Liver (tissue), 9 donors: ENCODE measurements around the gene MUSK. TPM values are rescaled to one million over a fixed set of nuclear protein-coding genes. Genes with fewer than 3 reads are reported as not detected.

Experiments used
- DNase-seq: peaks from one replicate; pipeline ENCODE4 v3.0.0-alpha.2; 2017; ENCODE audit warnings: low spot score
- H3K27ac ChIP-seq, 2 donors: one replicate each; pipeline ENCODE4 v1.7.0; 2013; ENCODE audit warnings: inconsistent platforms in 2 of 2, low read length in 2 of 2, control low read depth in 1 of 2, low read depth in 1 of 2, mild to moderate bottlenecking in 1 of 2
- H3K27me3 ChIP-seq, 4 donors: one replicate each; pipeline versions ENCODE4 v1.6.1 to v1.7.0; 2013; ENCODE audit warnings: low read length in 3 of 4, inconsistent platforms in 1 of 4, mild to moderate bottlenecking in 1 of 4, moderate library complexity in 1 of 4; ENCODE audit not compliant: control insufficient read depth in 4 of 4, insufficient read depth in 4 of 4
- H3K36me3 ChIP-seq, 4 donors: one replicate each; pipeline versions ENCODE4 v1.6.1 to v1.7.0; 2013; ENCODE audit warnings: low read length in 3 of 4, mild to moderate bottlenecking in 3 of 4, low read depth in 1 of 4, moderate library complexity in 1 of 4; ENCODE audit not compliant: control insufficient read depth in 4 of 4, insufficient read depth in 3 of 4
- H3K4me1 ChIP-seq, 4 donors: one replicate each; pipeline versions ENCODE4 v1.6.1 to v1.7.0; 2013; ENCODE audit warnings: low read length in 3 of 4, mild to moderate bottlenecking in 3 of 4, moderate library complexity in 1 of 4; ENCODE audit not compliant: control insufficient read depth in 4 of 4, insufficient read depth in 4 of 4
- H3K4me3 ChIP-seq, 3 donors: one replicate each; pipeline versions ENCODE4 v1.6.1 to v1.7.0; 2013; ENCODE audit warnings: low read length in 3 of 3, control low read depth in 1 of 3, low read depth in 1 of 3, mild to moderate bottlenecking in 1 of 3
- H3K9ac ChIP-seq, 2 donors: one replicate each; pipeline ENCODE4 v1.7.0; 2013; ENCODE audit warnings: low read length in 2 of 2, mild to moderate bottlenecking in 2 of 2, moderate library complexity in 2 of 2, control low read depth in 1 of 2, low read depth in 1 of 2
- H3K9me3 ChIP-seq, 4 donors: one replicate each; pipeline versions ENCODE4 v1.6.1 to v1.7.0; 2013; ENCODE audit warnings: low read length in 3 of 4; ENCODE audit not compliant: control insufficient read depth in 4 of 4
- FOXA1 ChIP-seq: IDR thresholded peaks from 2 replicates; pipeline ENCODE4 v1.6.1; 2016; ENCODE audit warnings: antibody characterized with exemption
- FOXA2 ChIP-seq: IDR thresholded peaks from 2 replicates; pipeline ENCODE4 v1.6.1; 2016; ENCODE audit warnings: antibody characterized with exemption
- GABPA ChIP-seq, 2 donors: IDR thresholded peaks in 1 of 2; conservative IDR thresholded peaks in 1 of 2; 2 replicates each; pipeline ENCODE4 v1.6.1; 2016; ENCODE audit warnings: antibody characterized with exemption in 2 of 2, mild to moderate bottlenecking in 1 of 2, moderate library complexity in 1 of 2
- HNF4A ChIP-seq, 2 donors: conservative IDR thresholded peaks; 2 replicates each; pipeline ENCODE4 v1.6.1; 2016; ENCODE audit warnings: antibody characterized with exemption in 2 of 2, mild to moderate bottlenecking in 2 of 2
- HNF4G ChIP-seq: IDR thresholded peaks from 2 replicates; pipeline ENCODE4 v1.6.1; 2016; ENCODE audit warnings: antibody characterized with exemption
- JUND ChIP-seq, 2 donors: IDR thresholded peaks; 2 replicates each; pipeline ENCODE4 v1.6.1; 2016; ENCODE audit warnings: antibody characterized with exemption in 2 of 2
- NR2F2 ChIP-seq: IDR thresholded peaks from 2 replicates; pipeline ENCODE4 v1.6.1; 2016; ENCODE audit warnings: antibody characterized with exemption
- RAD21 ChIP-seq, 2 donors: IDR thresholded peaks; 2 replicates each; pipeline ENCODE4 v1.6.1; 2016; ENCODE audit warnings: antibody characterized with exemption in 2 of 2, mild to moderate bottlenecking in 2 of 2
- RXRA ChIP-seq, 2 donors: IDR thresholded peaks; 2 replicates each; pipeline ENCODE4 v1.6.1; 2017 to 2018; ENCODE audit warnings: antibody characterized with exemption in 2 of 2, mild to moderate bottlenecking in 1 of 2
- SP1 ChIP-seq: IDR thresholded peaks from 2 replicates; pipeline ENCODE4 v1.6.1; 2018; ENCODE audit warnings: antibody characterized with exemption, mild to moderate bottlenecking
- YY1 ChIP-seq: IDR thresholded peaks from 2 replicates; pipeline ENCODE4 v1.6.1; 2016; ENCODE audit warnings: antibody characterized with exemption, mild to moderate bottlenecking
- WGBS: extraction: QIAGEN DNeasy Blood & Tissue Kit; methylation state at CpG from one replicate; pipeline ENCODE4 v1.1.7; 2013; 5-methylcytosine and 5-hydroxymethylcytosine counted together
- polyA plus RNA-seq, 2 donors: library from polyadenylated mRNA; stranded (reverse) in 1 of 2; unstranded in 1 of 2; fragments of 200-250 nt in 1 of 2; fragments of >200 nt in 1 of 2; fragmentation: Nextera tagmentation in 1 of 2; extraction: Ambion mirVana in 1 of 2; gene quantifications; one replicate each; pipeline versions ENCODE4 v1.2.1 to v1.2.3, GENCODE V29; 2013 to 2015
- total RNA-seq, 2 donors: library from RNA; depleted of rRNA; stranded (reverse); fragments of >200 nt; gene quantifications; one replicate each; pipeline ENCODE4 v1.2.3, GENCODE V29; 2014
- TF ChIP-seq, protein P1 (sequence below): IDR thresholded peaks from 2 replicates; pipeline ENCODE4 v1.6.1; 2016; ENCODE audit warnings: antibody characterized with exemption
- TF ChIP-seq, protein P2 (sequence below): IDR thresholded peaks from 2 replicates; pipeline ENCODE4 v1.6.1; 2016; ENCODE audit warnings: antibody characterized with exemption
- TF ChIP-seq, protein P3 (sequence below): IDR thresholded peaks from 2 replicates; pipeline ENCODE4 v1.6.1; 2016; ENCODE audit warnings: antibody characterized with exemption, mild to moderate bottlenecking
- TF ChIP-seq, protein P4 (sequence below): IDR thresholded peaks from 2 replicates; pipeline ENCODE4 v1.6.1; 2016; ENCODE audit warnings: antibody characterized with exemption
- donor health status: healthy.
- donor health status: healthy.
- donor health status: healthy.
- donor health status: healthy.
- donor health status: healthy.

The MUSK gene
- total and polyA plus RNA-seq, 4 donors: 0.05 to 0.17 (median 0.10) TPM; not detected in 1

DNA sequence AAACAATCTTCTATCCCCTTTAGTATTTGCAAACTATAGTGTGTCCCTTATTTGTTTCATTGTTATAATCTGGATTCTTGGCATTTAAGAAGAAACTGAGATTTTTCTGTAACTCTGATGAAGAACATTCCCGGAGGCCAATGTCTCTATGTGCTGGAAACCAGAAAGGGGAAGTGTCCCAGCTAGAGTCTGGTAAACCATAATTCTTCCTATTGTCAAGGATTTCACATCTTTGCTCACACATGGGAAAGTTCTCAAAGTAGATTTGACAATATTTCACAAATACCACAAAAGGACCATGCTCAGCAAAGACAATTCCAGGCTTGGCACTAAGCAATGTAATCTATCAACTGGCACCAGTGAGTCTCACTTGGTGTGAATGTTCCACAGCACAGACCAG is 146.8 kb downstream of the MUSK start:
- Histone ChIP-seq H3K9ac (no peak overlapping the region), H3K9me3 (no peaks in the 10 kb centered on the region), H3K27me3 (no peaks in the 10 kb centered on the region), H3K4me3 (no peak overlapping the region), H3K27ac (no peak overlapping the region), H3K36me3 (no peaks in the 10 kb centered on the region), H3K4me1 (no peaks in the 10 kb centered on the region)
- no peak for DNase-seq
- no peak for TF ChIP-seq YY1
- TF ChIP-seq, protein P1, sequence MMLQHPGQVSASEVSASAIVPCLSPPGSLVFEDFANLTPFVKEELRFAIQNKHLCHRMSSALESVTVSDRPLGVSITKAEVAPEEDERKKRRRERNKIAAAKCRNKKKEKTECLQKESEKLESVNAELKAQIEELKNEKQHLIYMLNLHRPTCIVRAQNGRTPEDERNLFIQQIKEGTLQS: no peak
- no peak for TF ChIP-seq GABPA (IDR thresholded peaks at IDR 0.05 in 1 of 2, conservative IDR thresholded peaks at IDR 0.05 in 1 of 2)
- TF ChIP-seq RXRA (IDR thresholded peaks at IDR 0.05): no peak
- TF ChIP-seq NR2F2: no peak
- TF ChIP-seq, protein P2, sequence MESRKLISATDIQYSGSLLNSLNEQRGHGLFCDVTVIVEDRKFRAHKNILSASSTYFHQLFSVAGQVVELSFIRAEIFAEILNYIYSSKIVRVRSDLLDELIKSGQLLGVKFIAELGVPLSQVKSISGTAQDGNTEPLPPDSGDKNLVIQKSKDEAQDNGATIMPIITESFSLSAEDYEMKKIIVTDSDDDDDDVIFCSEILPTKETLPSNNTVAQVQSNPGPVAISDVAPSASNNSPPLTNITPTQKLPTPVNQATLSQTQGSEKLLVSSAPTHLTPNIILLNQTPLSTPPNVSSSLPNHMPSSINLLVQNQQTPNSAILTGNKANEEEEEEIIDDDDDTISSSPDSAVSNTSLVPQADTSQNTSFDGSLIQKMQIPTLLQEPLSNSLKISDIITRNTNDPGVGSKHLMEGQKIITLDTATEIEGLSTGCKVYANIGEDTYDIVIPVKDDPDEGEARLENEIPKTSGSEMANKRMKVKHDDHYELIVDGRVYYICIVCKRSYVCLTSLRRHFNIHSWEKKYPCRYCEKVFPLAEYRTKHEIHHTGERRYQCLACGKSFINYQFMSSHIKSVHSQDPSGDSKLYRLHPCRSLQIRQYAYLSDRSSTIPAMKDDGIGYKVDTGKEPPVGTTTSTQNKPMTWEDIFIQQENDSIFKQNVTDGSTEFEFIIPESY: no peak
- no peak for TF ChIP-seq RAD21 (IDR thresholded peaks at IDR 0.05)
- TF ChIP-seq, protein P3, sequence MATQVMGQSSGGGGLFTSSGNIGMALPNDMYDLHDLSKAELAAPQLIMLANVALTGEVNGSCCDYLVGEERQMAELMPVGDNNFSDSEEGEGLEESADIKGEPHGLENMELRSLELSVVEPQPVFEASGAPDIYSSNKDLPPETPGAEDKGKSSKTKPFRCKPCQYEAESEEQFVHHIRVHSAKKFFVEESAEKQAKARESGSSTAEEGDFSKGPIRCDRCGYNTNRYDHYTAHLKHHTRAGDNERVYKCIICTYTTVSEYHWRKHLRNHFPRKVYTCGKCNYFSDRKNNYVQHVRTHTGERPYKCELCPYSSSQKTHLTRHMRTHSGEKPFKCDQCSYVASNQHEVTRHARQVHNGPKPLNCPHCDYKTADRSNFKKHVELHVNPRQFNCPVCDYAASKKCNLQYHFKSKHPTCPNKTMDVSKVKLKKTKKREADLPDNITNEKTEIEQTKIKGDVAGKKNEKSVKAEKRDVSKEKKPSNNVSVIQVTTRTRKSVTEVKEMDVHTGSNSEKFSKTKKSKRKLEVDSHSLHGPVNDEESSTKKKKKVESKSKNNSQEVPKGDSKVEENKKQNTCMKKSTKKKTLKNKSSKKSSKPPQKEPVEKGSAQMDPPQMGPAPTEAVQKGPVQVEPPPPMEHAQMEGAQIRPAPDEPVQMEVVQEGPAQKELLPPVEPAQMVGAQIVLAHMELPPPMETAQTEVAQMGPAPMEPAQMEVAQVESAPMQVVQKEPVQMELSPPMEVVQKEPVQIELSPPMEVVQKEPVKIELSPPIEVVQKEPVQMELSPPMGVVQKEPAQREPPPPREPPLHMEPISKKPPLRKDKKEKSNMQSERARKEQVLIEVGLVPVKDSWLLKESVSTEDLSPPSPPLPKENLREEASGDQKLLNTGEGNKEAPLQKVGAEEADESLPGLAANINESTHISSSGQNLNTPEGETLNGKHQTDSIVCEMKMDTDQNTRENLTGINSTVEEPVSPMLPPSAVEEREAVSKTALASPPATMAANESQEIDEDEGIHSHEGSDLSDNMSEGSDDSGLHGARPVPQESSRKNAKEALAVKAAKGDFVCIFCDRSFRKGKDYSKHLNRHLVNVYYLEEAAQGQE: no peak
- TF ChIP-seq JUND (IDR thresholded peaks at IDR 0.05): no peak
- TF ChIP-seq HNF4A (conservative IDR thresholded peaks at IDR 0.05): no peak
- TF ChIP-seq FOXA2: no peak
- no peak for TF ChIP-seq HNF4G
- no peak for TF ChIP-seq FOXA1
- TF ChIP-seq, protein P4, sequence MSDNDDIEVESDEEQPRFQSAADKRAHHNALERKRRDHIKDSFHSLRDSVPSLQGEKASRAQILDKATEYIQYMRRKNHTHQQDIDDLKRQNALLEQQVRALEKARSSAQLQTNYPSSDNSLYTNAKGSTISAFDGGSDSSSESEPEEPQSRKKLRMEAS: no peak
- no peak for TF ChIP-seq SP1
- 70% methylated on average over 1 of the region's 1 CpG for WGBS

DNA sequence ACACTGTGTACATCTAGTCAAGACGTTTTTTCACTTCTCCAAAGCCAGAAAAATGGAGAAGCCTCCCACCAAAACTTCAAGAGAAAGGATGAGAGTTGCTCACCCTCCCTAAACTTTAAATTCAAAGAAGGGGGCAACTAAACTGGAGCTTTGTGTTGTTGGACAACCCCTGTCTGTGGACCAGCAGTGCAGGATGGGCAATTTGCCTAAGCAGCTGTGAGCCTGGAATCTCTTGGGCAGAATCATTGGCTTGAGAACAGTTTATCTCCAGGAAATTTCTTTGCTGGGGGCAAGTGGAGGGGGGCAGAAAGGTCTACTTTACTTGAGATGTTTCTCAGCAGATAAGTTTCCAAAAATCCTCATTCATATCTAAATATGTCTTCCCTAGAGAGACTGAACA is 151.8 kb downstream of the MUSK start:
- no peaks in the 10 kb centered on the region for H3K27me3 ChIP-seq
- WGBS: 19% methylated on average over 1 of the region's 1 CpG
- H3K36me3 ChIP-seq: no peaks in the 10 kb centered on the region
- H3K4me3 ChIP-seq: no peak overlapping the region
- TF ChIP-seq, protein P1: no peak
- TF ChIP-seq, protein P4: no peak
- TF ChIP-seq, protein P2: no peak
- TF ChIP-seq RXRA (IDR thresholded peaks at IDR 0.05): no peak
- no peaks in the 10 kb centered on the region for H3K9me3 ChIP-seq
- H3K27ac ChIP-seq: no peak overlapping the region
- no peak for DNase-seq
- no peak overlapping the region for H3K9ac ChIP-seq
- H3K4me1 ChIP-seq: no peaks in the 10 kb centered on the region
